Measurements from ENCODE around the gene MATN1.

MATN1 gene

DNA sequence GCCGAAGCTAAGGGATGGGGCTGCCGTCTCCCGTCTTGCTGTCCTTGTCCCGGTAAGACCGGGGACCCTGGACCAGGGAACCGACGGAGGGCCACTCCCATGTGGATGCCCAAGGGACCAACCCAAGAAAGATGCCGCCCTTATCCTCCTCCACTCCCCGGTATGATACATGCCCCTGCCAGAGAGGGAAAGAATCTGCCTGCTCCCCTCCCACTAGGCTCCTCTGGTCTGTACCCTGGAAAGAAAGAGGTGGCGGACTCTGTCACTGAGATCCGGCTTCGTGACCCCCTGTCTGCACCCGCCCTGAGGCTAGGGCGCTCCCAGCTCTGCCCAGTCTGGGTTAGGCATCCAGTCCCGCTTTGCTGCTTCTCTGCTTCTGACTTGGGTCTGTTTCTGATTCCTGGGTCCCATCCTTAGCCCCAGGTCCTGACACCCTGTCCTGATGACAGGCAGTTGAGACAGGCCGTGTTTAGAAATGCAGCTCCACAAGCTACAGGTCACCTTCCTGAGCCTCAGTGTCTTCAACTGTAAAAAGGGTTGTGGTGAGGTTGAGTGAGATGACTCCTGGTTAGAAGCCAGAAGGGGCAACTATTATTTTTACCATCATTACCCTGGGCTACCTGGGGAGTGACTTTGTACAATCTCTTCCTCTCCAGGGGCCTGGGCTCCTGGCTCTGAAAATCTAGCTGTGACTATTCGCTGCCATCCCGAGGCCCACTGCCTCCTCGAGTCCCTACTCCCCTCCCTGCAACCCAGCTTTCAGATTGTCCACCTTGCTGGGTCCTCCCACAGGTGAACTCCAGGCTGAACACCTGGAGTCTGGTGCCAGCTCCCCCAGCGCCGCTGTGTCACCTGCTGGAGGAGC is 3.7 kb downstream of the MATN1 start:
- Histone ChIP-seq H3K36me3 (ENCODE audit: insufficient read depth, low read length) (no peaks in the 10 kb centered on the region), H3K27me3 (ENCODE audit: insufficient read depth, low read length) (no peaks in the 10 kb centered on the region), H3K9me3 (ENCODE audit: low read length) (peaks cover 4% of the 10 kb centered on the region), H3K4me1 (ENCODE audit: insufficient read depth, low read length) (peaks cover 5% of the 10 kb centered on the region), H3K4me3 (ENCODE audit: low read length) (no peak overlapping the region), H2AFZ (ENCODE audit: low read depth, low read length) (no peak overlapping the region)

GRCh38 chr1:30718636-30719405 is 4.6 kb downstream of the MATN1 start:
- Histone ChIP-seq H3K4me1 (ENCODE audit: insufficient read depth, low read length) (peaks cover 5% of the 10 kb centered on the region), H3K4me3 (ENCODE audit: low read length) (peak overlapping the region; percentile 47), H2AFZ (ENCODE audit: low read depth, low read length) (peak overlapping the region; percentile 95), H3K9me3 (ENCODE audit: low read length) (peaks cover 4% of the 10 kb centered on the region), H3K36me3 (ENCODE audit: insufficient read depth, low read length) (no peaks in the 10 kb centered on the region), H3K27me3 (ENCODE audit: insufficient read depth, low read length) (no peaks in the 10 kb centered on the region)

DNA sequence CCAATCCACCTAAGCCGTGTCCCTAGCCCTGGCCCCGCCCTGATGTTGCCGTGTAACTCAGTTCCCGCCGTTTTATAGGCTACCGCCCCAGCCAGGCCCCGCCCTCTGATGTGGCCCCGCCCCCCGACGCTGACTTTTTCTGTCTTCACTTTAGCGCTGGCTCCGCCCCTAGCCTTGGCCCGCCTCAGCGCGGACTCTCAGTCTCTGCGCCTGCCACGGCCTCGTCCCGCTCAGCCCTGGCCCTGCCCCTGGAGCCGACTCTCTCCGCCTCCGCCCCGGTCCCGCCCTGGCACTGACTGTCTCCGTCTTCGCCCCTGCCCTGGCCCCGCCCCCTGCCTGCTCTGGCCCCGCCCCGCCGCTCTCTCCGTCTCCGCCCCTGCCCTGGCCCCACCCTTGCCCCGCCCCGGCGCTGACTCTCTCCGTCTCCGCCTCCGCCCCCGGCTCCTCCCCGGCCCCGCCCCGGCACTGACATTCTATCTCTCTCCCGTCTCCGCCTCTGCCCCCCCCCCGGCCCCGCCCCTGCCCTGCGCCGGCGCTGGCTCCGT is 5.2 kb downstream of the MATN1 start:
- H3K36me3 ChIP-seq (ENCODE audit: insufficient read depth, low read length): no peaks in the 10 kb centered on the region
- H3K9me3 ChIP-seq (ENCODE audit: low read length): peaks cover 4% of the 10 kb centered on the region
- H2AFZ ChIP-seq (ENCODE audit: low read depth, low read length): peak overlapping the region; percentile 95
- H3K4me3 ChIP-seq (ENCODE audit: low read length): peak overlapping the region; percentile 44
- H3K27me3 ChIP-seq (ENCODE audit: insufficient read depth, low read length): no peaks in the 10 kb centered on the region
- H3K4me1 ChIP-seq (ENCODE audit: insufficient read depth, low read length): peaks cover 5% of the 10 kb centered on the region

- H3K36me3 ChIP-seq (ENCODE audit: insufficient read depth, low read length): no peaks in the 10 kb centered on the region
- H2AFZ ChIP-seq (ENCODE audit: low read depth, low read length): no peak overlapping the region
- peaks cover 5% of the 10 kb centered on the region for H3K4me1 ChIP-seq (ENCODE audit: insufficient read depth, low read length)
- H3K27me3 ChIP-seq (ENCODE audit: insufficient read depth, low read length): no peaks in the 10 kb centered on the region
- H3K4me3 ChIP-seq (ENCODE audit: low read length): no peak overlapping the region
- H3K9me3 ChIP-seq (ENCODE audit: low read length): peaks cover 4% of the 10 kb centered on the region
These were observed 6.7 kb downstream of the MATN1 start for GRCh38 chr1:30716646-30717045.

GRCh38 chr1:30715886-30716285 is 7.5 kb downstream of the MATN1 start:
- Histone ChIP-seq H3K9me3 (ENCODE audit: low read length) (peaks cover 4% of the 10 kb centered on the region), H2AFZ (ENCODE audit: low read depth, low read length) (no peak overlapping the region), H3K4me3 (ENCODE audit: low read length) (no peak overlapping the region), H3K27me3 (ENCODE audit: insufficient read depth, low read length) (no peaks in the 10 kb centered on the region), H3K4me1 (ENCODE audit: insufficient read depth, low read length) (peaks cover 5% of the 10 kb centered on the region), H3K36me3 (ENCODE audit: insufficient read depth, low read length) (no peaks in the 10 kb centered on the region)

GRCh38 chr1:30715216-30715615 is 8.2 kb downstream of the MATN1 start:
- no peak overlapping the region for H3K4me3 ChIP-seq (ENCODE audit: low read length)

GRCh38 chr1:30714536-30715090 is 8.8 kb downstream of the MATN1 start:
- no peak overlapping the region for H2AFZ ChIP-seq (ENCODE audit: low read depth, low read length)
- no peaks in the 10 kb centered on the region for H3K36me3 ChIP-seq (ENCODE audit: insufficient read depth, low read length)
- peaks cover 5% of the 10 kb centered on the region for H3K4me1 ChIP-seq (ENCODE audit: insufficient read depth, low read length)
- peaks cover 4% of the 10 kb centered on the region for H3K9me3 ChIP-seq (ENCODE audit: low read length)
- H3K4me3 ChIP-seq (ENCODE audit: low read length): no peak overlapping the region
- H3K27me3 ChIP-seq (ENCODE audit: insufficient read depth, low read length): no peaks in the 10 kb centered on the region

More at GRCh38 chr1:30715216-30715615, 8.2 kb downstream of the MATN1 start:
- H3K4me1 ChIP-seq (ENCODE audit: insufficient read depth, low read length): peaks cover 5% of the 10 kb centered on the region
- H3K27me3 ChIP-seq (ENCODE audit: insufficient read depth, low read length): no peaks in the 10 kb centered on the region
- no peak overlapping the region for H2AFZ ChIP-seq (ENCODE audit: low read depth, low read length)
- peaks cover 4% of the 10 kb centered on the region for H3K9me3 ChIP-seq (ENCODE audit: low read length)
- H3K36me3 ChIP-seq (ENCODE audit: insufficient read depth, low read length): no peaks in the 10 kb centered on the region

GRCh38 chr1:30714025-30714424 is 9.4 kb downstream of the MATN1 start:
- peaks cover 5% of the 10 kb centered on the region for H3K4me1 ChIP-seq (ENCODE audit: insufficient read depth, low read length)
- no peak overlapping the region for H3K4me3 ChIP-seq (ENCODE audit: low read length)
- peaks cover 4% of the 10 kb centered on the region for H3K9me3 ChIP-seq (ENCODE audit: low read length)
- H2AFZ ChIP-seq (ENCODE audit: low read depth, low read length): no peak overlapping the region
- no peaks in the 10 kb centered on the region for H3K36me3 ChIP-seq (ENCODE audit: insufficient read depth, low read length)
- no peaks in the 10 kb centered on the region for H3K27me3 ChIP-seq (ENCODE audit: insufficient read depth, low read length)

GRCh38 chr1:30713311-30713710 is 10.1 kb downstream of the MATN1 start:
- Histone ChIP-seq H3K36me3 (ENCODE audit: insufficient read depth, low read length) (no peaks in the 10 kb centered on the region), H3K9me3 (ENCODE audit: low read length) (peaks cover 4% of the 10 kb centered on the region), H3K27me3 (ENCODE audit: insufficient read depth, low read length) (no peaks in the 10 kb centered on the region), H3K4me1 (ENCODE audit: insufficient read depth, low read length) (no peaks in the 10 kb centered on the region), H2AFZ (ENCODE audit: low read depth, low read length) (no peak overlapping the region), H3K4me3 (ENCODE audit: low read length) (no peak overlapping the region)

GRCh38 chr1:30712583-30712982 is 10.8 kb downstream of the MATN1 start:
- Histone ChIP-seq H3K4me1 (ENCODE audit: insufficient read depth, low read length) (no peaks in the 10 kb centered on the region), H2AFZ (ENCODE audit: low read depth, low read length) (no peak overlapping the region), H3K27me3 (ENCODE audit: insufficient read depth, low read length) (no peaks in the 10 kb centered on the region), H3K4me3 (ENCODE audit: low read length) (no peak overlapping the region), H3K36me3 (ENCODE audit: insufficient read depth, low read length) (no peaks in the 10 kb centered on the region), H3K9me3 (ENCODE audit: low read length) (peaks cover 4% of the 10 kb centered on the region)

GRCh38 chr1:30710407-30710806 is 13.0 kb downstream of the MATN1 start:
- Histone ChIP-seq H3K9me3 (ENCODE audit: low read length) (peaks cover 4% of the 10 kb centered on the region), H2AFZ (ENCODE audit: low read depth, low read length) (no peak overlapping the region), H3K36me3 (ENCODE audit: insufficient read depth, low read length) (no peaks in the 10 kb centered on the region), H3K27me3 (ENCODE audit: insufficient read depth, low read length) (no peaks in the 10 kb centered on the region), H3K4me3 (ENCODE audit: low read length) (no peak overlapping the region), H3K4me1 (ENCODE audit: insufficient read depth, low read length) (no peaks in the 10 kb centered on the region)

- no peaks in the 10 kb centered on the region for H3K9me3 ChIP-seq (ENCODE audit: low read length)
These were observed 15.0 kb downstream of the MATN1 start for GRCh38 chr1:30708361-30708728.

More at GRCh38 chr1:30708361-30708728, 15.0 kb downstream of the MATN1 start:
- Histone ChIP-seq H3K36me3 (ENCODE audit: insufficient read depth, low read length) (no peaks in the 10 kb centered on the region), H2AFZ (ENCODE audit: low read depth, low read length) (no peak overlapping the region), H3K4me1 (ENCODE audit: insufficient read depth, low read length) (no peaks in the 10 kb centered on the region), H3K27me3 (ENCODE audit: insufficient read depth, low read length) (peaks cover 4% of the 10 kb centered on the region), H3K4me3 (ENCODE audit: low read length) (no peak overlapping the region)
